Breast epithelium (tissue), 3 donors: ENCODE data around the gene JPT2.

Source experiments
- CTCF ChIP-seq, 3 donors: fragments of 450-650 bp; IDR thresholded peaks; one replicate each; pipeline ENCODE4 v1.5.1; 2016 to 2017; ENCODE audit warnings: antibody characterized with exemption in 3 of 3, mild to moderate bottlenecking in 3 of 3, moderate library complexity in 3 of 3
- POLR2A ChIP-seq: fragments of 450-650 bp; IDR thresholded peaks from one replicate; pipeline ENCODE4 v1.6.1; 2016; ENCODE audit warnings: antibody characterized with exemption, mild to moderate bottlenecking, moderate library complexity
- POLR2AphosphoS5 ChIP-seq, 3 donors: sonication (generic); formaldehyde crosslinking; IDR thresholded peaks; one replicate each; pipeline ENCODE4 v1.6.1; 2017; ENCODE audit warnings: antibody characterized with exemption in 3 of 3

DNA sequence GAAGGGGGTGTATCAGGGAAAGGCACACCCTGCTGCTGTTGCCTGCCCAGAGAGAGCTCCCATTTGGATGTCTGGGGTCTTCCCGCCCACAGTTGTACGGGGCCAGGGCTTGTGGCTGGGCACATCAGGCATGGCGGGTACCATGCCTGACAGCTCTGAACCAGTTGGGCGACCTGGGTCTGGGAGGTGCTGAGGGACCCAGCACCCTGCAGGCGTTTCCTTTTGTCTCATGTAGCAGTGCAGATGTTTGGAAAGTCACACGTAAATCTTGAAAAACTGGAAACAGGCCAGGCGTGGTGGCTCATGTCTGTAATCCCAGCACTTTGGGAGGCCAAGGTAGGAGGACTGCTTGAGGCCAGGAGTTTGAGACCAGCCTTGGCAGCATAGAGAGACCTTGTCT, 8.4 kb upstream of the JPT2 start:
- TF ChIP-seq CTCF (IDR thresholded peaks at IDR 0.05) (no peak), POLR2AphosphoS5 (IDR thresholded peaks at IDR 0.05) (no peak), POLR2A (no peak)
